Measurements from ENCODE around the gene ATIC.

ATIC gene

DNA sequence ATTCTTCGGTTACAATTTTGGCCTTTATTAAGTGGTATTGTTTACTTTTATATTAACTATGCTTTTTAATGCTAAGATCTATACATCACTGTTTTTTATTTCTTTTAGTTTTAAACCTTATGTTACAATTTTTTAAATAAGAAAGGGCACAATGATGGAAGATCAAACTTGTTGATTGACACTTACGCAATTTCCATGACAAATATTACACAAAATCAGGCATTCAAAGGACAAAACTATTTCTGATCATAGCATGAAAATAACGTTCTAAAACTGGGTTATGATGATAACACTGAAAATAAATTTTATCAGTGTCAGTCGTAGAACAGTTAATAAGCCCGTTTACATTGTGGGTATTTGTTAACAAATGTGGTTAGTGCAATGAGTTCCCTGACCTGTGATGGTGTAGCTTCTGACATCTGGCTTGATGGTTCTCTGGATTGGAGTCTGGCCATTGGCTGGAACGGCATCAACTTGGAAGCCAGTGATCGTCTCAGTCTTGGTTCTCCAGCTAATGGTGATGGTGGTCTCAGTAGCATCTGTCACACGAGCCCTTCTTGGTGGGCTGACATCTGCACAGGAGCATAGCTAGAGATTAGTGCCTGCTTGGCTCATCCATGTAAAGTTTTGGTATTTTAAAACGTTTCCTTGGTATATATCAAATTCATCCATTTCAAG lies 64.4 kb downstream of the ATIC start:
- DNase-seq (ENCODE audit: low read depth): no peak

DNA sequence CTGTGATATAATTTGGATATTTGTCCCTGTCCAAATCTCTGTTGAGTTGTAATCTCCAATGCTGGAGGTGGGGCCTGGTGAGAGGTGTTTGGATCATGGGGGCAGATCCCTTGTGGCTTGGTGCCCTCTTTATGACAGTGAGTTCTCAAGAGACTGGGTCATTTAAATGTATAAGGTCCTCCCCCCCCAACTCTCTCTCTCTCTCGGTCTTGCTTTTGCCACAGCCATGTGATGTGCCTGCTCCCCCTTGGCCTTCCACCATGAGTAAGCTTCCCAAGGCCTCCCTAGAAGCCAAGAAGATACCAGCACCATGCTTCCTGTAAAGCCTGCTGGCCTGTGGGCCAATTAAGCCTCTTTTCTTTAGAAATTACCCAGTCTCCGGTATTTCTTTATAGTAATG lies 65.4 kb downstream of the ATIC start:
- no peak for DNase-seq (ENCODE audit: low read depth)

DNA sequence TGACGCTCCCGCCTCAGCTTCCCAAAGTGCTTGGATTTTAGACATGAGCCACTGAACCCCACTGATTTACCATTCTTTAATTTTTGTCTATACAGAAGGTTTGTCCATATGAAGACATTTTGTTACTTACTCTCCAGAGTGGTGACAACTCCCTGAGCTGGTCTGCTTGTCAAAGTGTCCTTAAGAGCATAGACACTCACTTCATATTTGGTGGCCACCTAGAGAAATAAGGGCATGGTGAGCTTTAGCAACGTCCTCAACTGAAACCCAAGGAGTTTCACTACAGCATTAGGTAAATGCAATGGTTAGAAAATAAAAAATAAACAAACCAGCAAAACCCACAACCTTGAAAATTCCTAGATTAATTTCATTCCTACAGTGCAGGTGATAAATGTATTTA lies 66.2 kb downstream of the ATIC start:
- DNase-seq (ENCODE audit: low read depth): no peak

DNA sequence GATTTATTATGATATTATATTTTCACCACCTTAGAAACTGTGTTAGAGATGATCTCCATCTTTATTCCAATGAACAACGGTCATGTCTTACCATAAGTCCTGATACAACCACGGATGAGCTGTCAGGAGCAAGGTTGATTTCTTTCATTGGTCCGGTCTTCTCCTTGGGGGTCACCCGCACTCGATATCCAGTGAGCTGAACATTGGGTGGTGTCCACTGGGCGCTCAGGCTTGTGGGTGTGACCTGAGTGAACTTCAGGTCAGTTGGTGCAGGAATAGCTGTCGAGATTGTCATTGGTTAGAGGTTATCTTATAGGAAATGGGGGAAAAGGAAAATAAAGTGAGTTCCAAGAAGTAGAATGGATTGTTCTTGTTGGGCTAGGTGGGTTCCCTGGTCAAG lies 67.2 kb downstream of the ATIC start:
- DNase-seq (ENCODE audit: low read depth): no peak

DNA sequence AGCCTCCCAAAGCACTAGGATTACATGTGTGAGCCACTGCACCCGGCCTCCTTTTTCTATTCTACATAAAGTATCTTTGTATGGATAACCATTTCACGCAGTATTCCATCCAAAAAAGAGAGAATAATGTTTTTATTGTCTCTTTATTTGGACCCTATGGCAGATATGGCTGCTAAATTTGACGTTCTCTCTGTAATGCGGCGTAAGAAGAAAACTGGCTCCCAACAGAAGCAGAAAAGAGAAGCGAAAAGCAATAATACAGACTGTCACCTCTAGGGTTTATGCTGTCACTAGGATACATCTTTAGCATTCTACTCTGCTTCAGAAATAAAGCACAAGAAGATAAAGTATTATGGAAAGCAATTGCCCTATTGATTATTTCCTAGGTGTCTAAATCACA lies 68.1 kb downstream of the ATIC start:
- DNase-seq (ENCODE audit: low read depth): no peak

DNA sequence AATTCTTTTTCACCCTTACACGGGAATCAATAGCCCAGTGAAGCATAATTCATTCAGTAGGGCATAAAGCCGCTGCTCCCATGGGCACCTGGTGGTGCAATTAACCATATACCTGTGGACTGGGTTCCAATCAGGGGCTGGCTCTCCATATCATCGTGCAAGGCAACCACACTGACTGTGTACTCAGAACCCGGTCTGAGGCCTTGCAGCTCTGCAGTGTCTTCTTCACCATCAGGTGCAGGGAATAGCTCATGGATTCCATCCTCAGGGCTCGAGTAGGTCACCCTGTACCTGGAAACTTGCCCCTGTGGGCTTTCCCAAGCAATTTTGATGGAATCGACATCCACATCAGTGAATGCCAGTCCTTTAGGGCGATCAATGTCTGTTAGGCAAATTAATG lies 68.8 kb downstream of the ATIC start:
- DNase-seq (ENCODE audit: low read depth): no peak

DNA sequence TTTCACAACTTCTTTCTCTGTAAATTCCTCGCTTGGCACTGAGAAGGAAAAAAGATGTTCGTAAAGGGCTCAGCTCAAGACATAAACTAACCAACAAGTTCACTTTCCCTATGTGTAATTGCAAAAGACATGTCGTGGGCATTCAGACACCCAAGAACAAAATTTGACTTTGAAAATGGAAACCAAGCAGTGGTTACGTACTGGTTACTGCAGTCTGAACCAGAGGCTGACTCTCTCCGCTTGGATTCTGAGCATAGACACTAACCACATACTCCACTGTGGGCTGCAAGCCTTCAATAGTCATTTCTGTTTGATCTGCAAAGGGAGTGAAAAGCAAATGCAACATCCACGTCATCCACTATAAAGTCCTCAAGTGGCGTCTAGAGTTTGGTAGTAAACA lies 70.2 kb downstream of the ATIC start:
- DNase-seq (ENCODE audit: low read depth): no peak

DNA sequence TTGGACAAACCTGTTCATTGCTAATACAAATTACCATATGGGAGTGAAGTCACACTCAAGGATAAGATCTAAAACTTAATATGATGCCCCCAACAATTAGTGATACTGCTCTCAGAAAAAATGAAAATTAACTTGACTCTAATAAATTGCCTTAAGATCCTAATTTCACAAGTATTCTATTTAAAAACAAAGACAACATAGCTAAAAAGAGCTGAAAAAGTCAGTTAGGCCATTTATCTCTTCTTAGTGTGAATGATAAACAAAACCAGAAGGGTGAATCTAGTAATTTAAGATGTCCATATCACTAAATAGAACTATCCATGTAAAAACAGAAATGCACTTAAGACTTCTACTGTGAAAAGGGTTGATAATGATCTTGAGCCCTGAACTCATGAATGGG lies 70.6 kb downstream of the ATIC start:
- DNase-seq (ENCODE audit: low read depth): no peak

DNA sequence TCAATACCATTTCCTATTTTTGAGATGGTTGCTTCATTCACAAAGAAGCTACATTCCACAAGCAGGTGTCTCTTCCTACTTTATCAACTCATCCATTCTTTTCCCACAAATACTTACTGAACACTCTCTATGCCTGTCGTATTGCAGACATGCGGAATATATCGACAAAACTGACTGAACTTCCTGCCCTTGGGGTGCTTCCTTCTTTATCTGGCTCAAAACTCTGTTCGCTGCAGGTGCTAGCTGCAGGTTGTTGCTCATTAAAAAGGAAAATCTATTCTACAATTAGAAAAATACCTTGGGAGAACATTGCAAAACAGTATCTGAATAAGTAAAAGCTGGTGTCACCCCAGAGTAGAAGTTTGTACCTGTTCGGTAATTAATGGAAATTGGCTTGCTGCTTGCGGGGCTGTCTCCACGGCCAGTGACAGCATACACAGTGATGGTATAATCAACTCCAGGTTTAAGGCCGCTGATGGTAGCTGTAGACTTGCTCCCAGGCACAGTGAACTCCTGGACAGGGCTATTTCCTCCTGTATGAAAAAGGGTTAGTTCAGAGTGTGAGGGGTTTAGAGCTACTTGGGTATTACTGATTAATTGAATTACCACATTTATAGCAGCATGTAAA lies 71.9 kb downstream of the ATIC start:
- DNase-seq (ENCODE audit: low read depth): no peak

DNA sequence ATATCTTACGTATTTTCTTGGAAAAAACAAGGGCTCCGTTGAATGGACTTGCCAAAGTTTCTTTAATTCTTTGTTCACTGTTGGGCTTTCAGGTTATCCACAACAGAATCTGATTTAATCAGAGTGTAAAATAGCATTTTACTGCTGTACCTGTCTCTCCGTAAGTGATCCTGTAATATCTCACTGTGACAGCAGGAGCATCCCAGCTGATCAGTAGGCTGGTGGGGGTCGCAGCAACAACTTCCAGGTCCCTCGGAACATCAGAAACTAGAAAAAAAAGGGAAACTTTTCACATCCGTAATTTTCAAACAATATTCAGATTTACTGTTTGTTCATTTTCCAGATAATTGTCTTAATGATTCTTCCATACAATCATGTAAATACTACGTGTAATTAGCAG lies 72.9 kb downstream of the ATIC start:
- no peak for DNase-seq (ENCODE audit: low read depth)

DNA sequence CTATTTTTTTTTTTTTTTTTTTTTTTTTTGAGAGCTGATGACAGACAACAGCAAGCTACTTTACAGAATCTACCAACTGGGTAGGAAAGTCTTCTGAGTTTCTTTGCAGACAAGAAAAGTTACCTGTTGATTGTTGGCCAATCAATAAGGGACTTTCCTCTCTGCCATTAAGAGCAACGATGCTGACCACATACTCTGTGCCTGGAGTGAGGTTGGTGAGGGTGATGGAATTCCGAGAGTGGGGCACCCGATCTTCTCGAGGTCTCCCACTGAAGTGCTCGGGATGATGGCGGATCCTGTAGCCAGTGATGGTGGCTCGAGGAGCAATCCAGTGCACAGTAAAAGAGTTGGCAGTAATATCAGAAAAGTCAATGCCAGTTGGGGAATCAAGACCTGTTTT lies 74.7 kb downstream of the ATIC start:
- no peak for DNase-seq (ENCODE audit: low read depth)

DNA sequence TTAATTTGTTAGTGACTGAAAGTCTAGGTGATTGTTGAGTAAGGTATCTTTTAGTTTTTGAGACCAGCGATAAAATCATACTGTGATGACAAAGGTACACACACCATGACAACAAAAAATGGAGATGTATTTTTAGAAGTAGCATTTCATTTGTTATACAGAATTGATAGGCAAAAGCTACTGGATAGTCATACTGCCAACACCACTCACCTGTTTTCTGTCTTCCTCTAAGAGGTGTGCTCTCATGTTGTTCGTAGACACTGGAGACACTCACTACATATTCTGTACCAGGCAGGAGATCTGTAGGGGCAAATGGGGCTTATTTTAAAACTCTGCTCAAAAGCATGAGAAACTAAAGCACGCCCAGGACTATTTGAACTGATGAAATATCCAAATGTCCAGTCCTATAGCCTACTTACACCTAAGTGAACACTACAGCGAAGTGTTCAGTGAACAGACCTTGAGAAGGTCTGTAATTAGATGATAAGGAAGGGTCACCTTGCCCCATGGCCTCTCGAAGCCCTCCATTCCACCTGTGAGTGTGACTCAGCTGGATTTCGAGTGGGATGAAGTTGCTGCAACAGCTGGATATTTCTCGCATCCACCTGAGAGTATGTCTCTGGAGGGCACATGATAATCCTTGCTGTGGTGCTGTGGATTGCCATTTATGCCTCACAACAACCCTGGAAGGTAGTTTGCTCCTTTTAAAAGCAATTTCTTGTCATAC lies 76.3 kb downstream of the ATIC start:
- no peak for DNase-seq (ENCODE audit: low read depth)

DNA sequence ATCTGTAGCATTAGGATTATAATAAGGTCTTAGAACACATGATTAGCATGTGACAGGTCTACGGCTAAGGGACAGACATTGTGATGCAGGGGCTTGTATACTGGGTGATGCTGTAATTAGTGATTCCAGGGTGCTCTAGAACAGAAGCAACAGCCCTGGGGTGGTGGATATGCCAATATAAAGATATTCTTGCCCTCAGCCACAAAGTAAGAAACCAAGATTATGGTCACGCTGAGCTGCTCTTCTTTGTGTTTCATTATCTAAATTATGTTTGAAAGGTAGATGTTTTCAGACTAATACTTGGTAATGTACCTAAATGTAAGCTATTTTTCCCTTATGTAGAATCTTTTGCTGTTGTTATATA lies 78.7 kb downstream of the ATIC start:
- no peak for DNase-seq (ENCODE audit: low read depth)

DNA sequence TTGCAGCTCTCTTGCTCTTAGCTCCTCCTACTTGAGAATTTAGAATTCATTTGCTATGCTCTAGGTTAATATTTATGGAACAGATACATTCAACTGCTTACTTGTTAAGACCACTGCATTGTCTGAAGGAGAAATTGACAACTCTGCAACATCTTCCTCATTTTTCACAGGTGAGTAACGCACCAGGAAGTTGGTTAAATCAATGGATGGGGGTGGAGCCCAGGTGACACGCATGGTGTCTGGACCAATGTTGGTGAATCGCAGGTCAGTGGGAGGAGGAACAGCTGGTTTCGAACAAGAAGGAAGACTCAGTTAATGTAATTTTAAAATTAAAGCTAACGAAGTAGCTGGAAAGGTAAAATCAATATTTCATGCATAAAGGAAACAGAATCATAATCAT lies 79.7 kb downstream of the ATIC start:
- DNase-seq (ENCODE audit: low read depth): no peak

DNA sequence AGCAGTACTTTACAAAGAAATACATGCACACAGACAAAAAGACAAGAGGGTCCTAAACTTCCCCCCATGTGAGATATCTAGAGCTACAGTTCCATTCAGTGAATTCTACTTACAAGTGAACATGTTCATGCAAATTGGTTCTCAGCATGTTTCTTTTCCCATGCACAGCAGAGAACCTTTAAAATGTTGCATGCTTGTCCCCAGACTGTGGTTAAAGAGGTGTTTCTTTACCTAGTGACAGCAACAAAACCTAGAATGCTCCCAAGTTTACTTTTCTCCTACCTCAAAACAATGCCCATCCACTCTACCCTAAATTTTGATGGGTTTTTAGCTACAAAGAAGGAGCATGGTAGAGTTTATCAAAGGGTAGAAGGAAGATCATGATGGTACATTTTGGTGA lies 80.3 kb downstream of the ATIC start:
- no peak for DNase-seq (ENCODE audit: low read depth)

DNA sequence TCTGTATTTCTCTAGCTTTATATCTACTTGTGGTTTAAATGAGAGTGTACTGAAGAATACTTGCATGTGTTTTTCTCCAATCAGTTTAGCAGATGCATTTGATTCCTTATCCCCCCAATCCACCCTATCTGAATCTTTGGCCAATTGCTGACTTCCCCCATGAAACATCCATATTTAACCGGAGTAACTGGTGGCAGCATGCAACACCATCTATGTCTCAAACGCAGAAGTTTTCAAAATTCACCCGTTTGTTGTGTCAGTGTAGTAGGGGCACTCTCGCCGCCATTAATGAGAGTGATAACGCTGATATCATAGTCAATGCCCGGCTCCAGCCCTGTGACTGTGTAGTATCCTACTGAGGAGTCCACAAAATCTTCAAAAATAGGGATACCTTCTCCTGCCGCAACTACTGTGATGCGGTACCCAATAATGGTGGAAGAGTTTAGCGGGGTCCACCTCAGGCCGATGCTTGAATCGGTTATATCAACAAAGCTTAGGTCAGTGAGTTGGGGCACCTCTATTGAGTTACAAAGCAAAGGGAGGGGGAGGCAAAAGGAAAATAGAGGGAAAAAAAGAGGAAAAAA lies 80.9 kb downstream of the ATIC start:
- DNase-seq (ENCODE audit: low read depth): no peak

DNA sequence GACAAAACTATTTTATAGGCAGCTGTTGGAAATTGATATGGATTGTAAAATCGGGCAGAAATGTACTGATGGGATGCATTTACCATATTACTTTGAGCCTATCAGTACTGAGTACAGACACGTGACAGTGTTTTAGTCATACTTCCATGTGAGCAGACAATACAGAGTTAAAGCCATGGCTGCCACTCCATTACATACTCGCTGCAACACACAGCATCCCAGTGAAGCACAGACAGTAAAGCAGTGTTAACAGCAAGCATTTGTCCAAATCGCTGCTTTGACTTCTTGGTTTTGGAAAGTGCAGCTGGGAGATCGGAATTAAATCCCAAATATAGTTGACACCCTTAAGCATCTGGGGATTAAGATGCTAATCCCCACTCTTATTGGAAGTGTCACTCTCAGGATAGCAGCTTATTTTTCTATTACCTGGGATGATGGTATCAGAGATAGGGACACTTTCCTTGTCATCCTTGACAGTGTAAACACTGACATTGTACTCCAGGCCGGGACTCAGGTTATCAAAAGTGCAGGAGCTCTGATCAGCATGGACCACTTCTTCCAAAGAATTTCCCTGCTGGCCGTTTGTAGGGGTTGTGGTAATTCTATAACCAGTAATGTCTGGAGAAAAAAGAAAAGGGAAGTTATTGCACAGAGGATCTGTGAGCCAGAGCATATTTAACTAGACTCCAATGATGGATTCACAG lies 82.4 kb downstream of the ATIC start:
- DNase-seq (ENCODE audit: low read depth): no peak

DNA sequence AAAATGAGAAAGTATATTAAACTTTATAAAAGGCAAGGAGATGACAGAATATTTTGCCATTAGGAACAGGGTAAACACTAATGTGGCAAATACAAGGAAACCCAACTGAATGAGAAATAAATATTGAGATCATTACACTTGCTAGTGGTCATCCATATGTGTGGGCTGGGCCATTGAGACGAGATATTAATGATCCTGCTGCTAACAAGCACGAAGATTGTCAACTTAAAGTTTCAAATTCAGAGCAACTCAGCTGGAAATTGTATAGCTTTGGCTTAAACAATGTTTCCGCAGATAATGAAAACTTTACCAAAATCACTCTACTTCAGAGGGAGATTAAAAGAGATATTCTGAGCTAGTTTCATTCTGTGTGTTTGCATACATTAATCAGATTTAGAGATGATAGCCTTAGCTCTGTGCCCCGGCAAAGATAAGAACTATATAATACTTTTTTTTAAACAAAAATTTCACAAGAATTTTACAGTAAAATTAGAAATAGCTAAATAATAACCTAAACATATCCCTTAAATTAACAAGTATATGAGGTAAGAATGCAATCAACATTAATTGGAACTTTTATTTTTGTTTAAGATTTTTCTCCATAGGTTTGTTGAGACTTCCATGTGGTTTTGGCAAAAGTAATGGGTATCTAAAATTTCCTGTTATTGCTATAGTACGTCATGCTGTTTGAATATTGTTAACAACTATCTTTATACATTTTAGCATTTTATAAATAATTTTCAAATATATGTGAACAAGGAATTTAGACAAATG lies 84.0 kb downstream of the ATIC start:
- DNase-seq (ENCODE audit: low read depth): no peak

DNA sequence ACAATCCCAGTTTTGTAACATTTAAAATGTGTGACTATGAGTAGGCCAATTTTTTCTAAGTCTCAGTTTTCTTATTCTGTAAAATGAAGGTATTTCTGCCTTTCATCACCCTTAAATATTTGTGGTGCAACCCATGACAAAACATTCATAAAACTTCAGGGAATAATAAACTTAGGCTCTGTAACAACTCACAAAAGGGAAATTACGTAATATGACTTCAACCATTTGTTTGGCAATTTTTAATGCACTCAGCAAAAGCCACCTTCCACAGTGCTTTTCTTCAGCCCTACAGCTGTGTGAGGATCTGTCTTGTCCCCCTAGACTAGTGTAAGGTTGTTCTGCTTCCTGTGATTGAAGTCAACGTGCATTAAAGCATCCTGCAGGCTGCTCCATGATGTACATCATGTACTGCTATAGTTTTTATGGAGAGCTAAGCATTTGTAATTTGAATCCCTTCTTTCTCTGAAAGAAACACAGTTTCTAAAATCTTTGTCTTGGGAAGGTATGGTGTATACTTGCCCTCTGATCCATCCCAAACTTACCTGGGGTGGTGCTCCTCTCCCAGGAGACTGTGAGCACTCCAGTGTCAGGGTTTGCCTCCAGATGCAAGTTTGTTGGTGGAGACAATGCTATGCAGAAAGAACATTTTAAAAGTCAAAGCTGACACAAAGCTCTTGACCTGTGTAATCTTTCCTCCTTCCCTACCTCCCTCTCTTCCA lies 84.9 kb downstream of the ATIC start:
- DNase-seq (ENCODE audit: low read depth): no peak

DNA sequence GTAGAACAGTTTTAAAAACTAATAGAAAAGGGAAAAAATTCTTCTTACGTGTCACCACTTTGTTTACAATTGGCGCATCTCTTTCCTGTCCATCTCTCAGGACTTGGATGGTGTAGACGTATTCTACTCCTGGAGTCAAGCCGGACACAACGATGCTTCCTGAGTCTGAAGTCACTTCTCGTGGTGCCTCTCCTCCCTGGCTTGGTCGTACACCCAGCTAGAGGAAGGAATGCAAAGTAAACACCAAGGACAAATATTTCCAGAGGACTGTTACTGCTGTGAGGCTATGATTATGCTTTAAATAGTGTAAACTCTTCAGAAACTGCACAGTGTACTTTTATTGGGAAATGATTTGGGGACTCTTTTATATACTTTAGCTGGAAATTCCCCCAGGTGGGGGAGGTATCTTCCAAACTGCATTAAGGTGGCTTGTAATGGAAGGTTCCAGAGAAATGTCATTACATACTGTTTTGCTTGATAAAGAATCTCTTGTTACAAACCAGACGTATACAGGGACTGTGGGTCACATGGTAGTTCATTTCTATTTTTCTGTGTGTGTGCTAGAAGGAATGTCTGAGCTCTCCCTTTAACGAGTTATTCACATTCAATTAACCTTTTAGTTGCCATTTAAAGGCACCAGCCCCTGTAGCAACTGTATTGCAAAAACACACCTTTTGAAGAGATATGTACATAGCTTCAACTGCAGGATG lies 85.9 kb downstream of the ATIC start:
- no peak for DNase-seq (ENCODE audit: low read depth)

Measured in HS-27A (cell line).